Transverse colon (tissue), 3 donors: ENCODE data around the gene OXSR1.

ENCODE experiments used
- POLR2A ChIP-seq: fragments of 450-650 bp; IDR thresholded peaks from one replicate; pipeline ENCODE4 v1.6.1; 2016; ENCODE audit warnings: antibody characterized with exemption, mild to moderate bottlenecking, moderate library complexity
- POLR2AphosphoS5 ChIP-seq, 3 donors: sonication (generic); formaldehyde crosslinking; IDR thresholded peaks; one replicate each; pipeline ENCODE4 v1.6.1; 2016; ENCODE audit warnings: antibody characterized with exemption in 3 of 3

- TF ChIP-seq POLR2AphosphoS5 (IDR thresholded peaks at IDR 0.05) = no peak
- TF ChIP-seq POLR2A = no peak
These were observed 106.2 kb downstream of the OXSR1 start for GRCh38 chr3:38271553-38271952.
